Loucy (cell line): Measurements from ENCODE around the gene ABCC3.

Experiments used
- H2AFZ ChIP-seq: fragments of 200-600 bp; sonication (generic); 2 replicates; pipeline ENCODE4 v1.6.0; 2016; ENCODE audit warnings: antibody characterized with exemption, mild to moderate bottlenecking, low read length, moderate library complexity
- H3F3A ChIP-seq: fragments of 200-600 bp; 2 replicates; pipeline ENCODE4 v1.6.0; 2016; ENCODE audit warnings: antibody characterized with exemption, low read depth, mild to moderate bottlenecking
- H3K27me3 ChIP-seq: fragments of 200-600 bp; sonication (generic); 2 replicates; pipeline ENCODE4 v1.6.1; 2014; ENCODE audit warnings: low read length, mild to moderate bottlenecking; ENCODE audit not compliant: insufficient read depth, poor library complexity, severe bottlenecking
- H3K36me3 ChIP-seq: fragments of 200-600 bp; sonication (generic); 2 replicates; pipeline ENCODE4 v1.6.1; 2016; ENCODE audit warnings: low read length; ENCODE audit not compliant: insufficient read depth
- H3K4me1 ChIP-seq: fragments of 200-600 bp; sonication (generic); 2 replicates; pipeline ENCODE4 v1.5.1; 2014; ENCODE audit warnings: low read length, mild to moderate bottlenecking; ENCODE audit not compliant: insufficient read depth, poor library complexity, severe bottlenecking
- H3K4me2 ChIP-seq: fragments of 200-600 bp; sonication (generic); 2 replicates; pipeline ENCODE4 v1.6.0; 2014; ENCODE audit warnings: antibody characterized with exemption, low read length, low read depth, mild to moderate bottlenecking; ENCODE audit not compliant: poor library complexity, severe bottlenecking
- H3K4me3 ChIP-seq: fragments of 200-600 bp; sonication (generic); 2 replicates; pipeline ENCODE4 v1.5.1; 2014; ENCODE audit warnings: low read length, mild to moderate bottlenecking, mixed read lengths; ENCODE audit not compliant: poor library complexity, severe bottlenecking
- H3K79me2 ChIP-seq: fragments of 200-600 bp; sonication (generic); 2 replicates; pipeline ENCODE4 v1.6.1; 2014; ENCODE audit warnings: low read length; ENCODE audit not compliant: insufficient read depth
- H3K9ac ChIP-seq: fragments of 200-600 bp; sonication (generic); 2 replicates; pipeline ENCODE4 v1.6.0; 2014; ENCODE audit warnings: mild to moderate bottlenecking, low read depth, low read length, moderate library complexity; ENCODE audit not compliant: poor library complexity, severe bottlenecking
- H3K9me2 ChIP-seq: fragments of 200-600 bp; sonication (generic); replicated peaks from 2 replicates; pipeline ENCODE4 v1.6.1; 2016; ENCODE audit warnings: low read depth, low read length, mixed read lengths
- H3K9me3 ChIP-seq: fragments of 200-600 bp; sonication (generic); 2 replicates; pipeline ENCODE4 v1.6.1; 2014; ENCODE audit warnings: mild to moderate bottlenecking, antibody characterized with exemption, low read length, low read depth; ENCODE audit not compliant: insufficient read depth
- H4K20me1 ChIP-seq: fragments of 200-600 bp; sonication (generic); 2 replicates; pipeline ENCODE4 v1.6.0; 2014; ENCODE audit warnings: antibody characterized with exemption, low read length, mild to moderate bottlenecking; ENCODE audit not compliant: insufficient read depth, poor library complexity, severe bottlenecking
- EZH2phosphoT487 ChIP-seq: fragments of 200-600 bp; IDR thresholded peaks from 2 replicates; pipeline ENCODE4 v1.6.1; 2018; ENCODE audit warnings: antibody characterized with exemption, mild to moderate bottlenecking, moderate library complexity, borderline replicate concordance
- TF ChIP-seq, protein P1 (sequence below): fragments of 200-600 bp; sonication (generic); conservative IDR thresholded peaks from 2 replicates; pipeline ENCODE4 v1.5.1; 2014; ENCODE audit warnings: mild to moderate bottlenecking, antibody characterized with exemption, low read length

Gene ABCC3

DNA sequence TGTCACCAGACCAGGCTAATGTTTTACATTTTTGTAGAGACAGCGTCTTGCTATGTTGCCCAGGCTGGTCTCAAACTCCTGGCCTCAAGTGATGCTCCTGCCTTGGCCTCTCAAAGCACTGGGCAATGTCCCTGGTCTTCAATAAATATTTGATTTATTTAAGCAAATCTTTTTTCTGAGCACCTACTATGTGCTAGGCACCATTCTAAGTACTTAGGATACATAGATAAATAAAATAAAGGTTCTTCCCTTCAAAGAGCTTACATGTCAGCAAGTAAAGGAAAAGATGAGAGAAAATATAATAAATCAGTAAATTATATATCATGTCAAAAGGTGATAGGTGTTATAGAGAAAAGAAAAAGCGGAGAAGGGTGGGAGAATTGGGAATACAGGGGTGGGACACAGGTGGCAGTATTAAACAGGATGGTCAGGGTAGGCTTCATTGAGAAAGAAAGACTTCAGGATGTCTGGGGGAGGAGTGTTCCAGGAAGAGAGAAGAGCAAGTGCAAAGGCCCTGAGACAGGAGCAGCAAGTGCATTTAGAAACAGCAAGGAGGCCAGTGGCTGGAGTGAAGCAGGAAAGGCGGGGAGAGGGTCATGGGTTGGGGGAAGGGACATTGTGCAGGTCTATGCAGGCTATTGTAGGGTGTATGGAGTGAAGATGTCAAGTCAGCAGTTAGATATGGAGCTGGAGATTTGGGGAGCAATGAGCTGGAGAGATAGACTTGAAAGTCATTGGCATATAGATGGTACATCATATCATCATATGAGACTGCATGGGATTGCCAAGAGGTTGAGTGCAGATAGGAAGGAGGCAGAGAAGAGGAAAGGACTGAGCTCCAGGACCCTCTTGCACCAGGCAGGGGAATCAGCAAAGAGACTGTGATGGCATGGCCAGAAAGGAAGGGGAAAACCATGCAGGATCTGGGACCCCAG, 11.3 kb downstream of the ABCC3 start:
- Histone ChIP-seq H3F3A (no peaks in the 10 kb centered on the region), H3K27me3 (no peaks in the 10 kb centered on the region), H4K20me1 (no peaks in the 10 kb centered on the region), H3K9me2 (no peaks in the 10 kb centered on the region), H3K79me2 (no peaks in the 10 kb centered on the region), H3K4me3 (no peak overlapping the region), H3K4me2 (no peak overlapping the region), H3K36me3 (no peaks in the 10 kb centered on the region), H2AFZ (no peak overlapping the region), H3K9ac (no peak overlapping the region), H3K4me1 (peaks cover 4% of the 10 kb centered on the region), H3K9me3 (no peaks in the 10 kb centered on the region)
- TF ChIP-seq, protein P1, sequence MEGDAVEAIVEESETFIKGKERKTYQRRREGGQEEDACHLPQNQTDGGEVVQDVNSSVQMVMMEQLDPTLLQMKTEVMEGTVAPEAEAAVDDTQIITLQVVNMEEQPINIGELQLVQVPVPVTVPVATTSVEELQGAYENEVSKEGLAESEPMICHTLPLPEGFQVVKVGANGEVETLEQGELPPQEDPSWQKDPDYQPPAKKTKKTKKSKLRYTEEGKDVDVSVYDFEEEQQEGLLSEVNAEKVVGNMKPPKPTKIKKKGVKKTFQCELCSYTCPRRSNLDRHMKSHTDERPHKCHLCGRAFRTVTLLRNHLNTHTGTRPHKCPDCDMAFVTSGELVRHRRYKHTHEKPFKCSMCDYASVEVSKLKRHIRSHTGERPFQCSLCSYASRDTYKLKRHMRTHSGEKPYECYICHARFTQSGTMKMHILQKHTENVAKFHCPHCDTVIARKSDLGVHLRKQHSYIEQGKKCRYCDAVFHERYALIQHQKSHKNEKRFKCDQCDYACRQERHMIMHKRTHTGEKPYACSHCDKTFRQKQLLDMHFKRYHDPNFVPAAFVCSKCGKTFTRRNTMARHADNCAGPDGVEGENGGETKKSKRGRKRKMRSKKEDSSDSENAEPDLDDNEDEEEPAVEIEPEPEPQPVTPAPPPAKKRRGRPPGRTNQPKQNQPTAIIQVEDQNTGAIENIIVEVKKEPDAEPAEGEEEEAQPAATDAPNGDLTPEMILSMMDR: no peak
- TF ChIP-seq EZH2phosphoT487: no peak

DNA sequence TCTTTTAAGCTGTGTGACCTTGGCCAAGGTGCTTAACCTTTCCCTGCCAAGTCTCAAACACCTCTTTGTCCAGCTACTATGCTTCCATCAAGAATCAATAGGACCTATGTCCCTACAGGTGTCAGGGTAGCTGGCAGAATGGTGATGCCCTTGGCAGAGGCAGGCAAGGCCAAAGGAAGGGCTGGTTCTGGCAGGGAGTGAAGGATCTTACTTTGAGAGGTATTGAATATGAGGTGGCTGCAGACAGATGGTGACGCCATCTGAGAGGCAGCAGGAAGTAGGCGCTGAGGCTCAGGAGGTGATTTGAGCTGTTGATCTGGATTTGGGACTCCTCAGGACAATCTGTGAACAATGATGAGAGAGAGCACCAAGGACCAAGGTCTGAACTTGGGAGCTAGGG, 12.5 kb downstream of the ABCC3 start:
- Histone ChIP-seq H3K36me3 (no peaks in the 10 kb centered on the region), H3K4me1 (no peaks in the 10 kb centered on the region), H3K4me3 (no peak overlapping the region), H4K20me1 (no peaks in the 10 kb centered on the region), H3K79me2 (no peaks in the 10 kb centered on the region), H3K9me2 (no peaks in the 10 kb centered on the region), H3F3A (no peaks in the 10 kb centered on the region), H3K9me3 (no peaks in the 10 kb centered on the region), H3K27me3 (peaks cover 4% of the 10 kb centered on the region), H3K4me2 (no peak overlapping the region), H2AFZ (no peak overlapping the region), H3K9ac (no peak overlapping the region)
- no peak for TF ChIP-seq EZH2phosphoT487
- TF ChIP-seq, protein P1: no peak

DNA sequence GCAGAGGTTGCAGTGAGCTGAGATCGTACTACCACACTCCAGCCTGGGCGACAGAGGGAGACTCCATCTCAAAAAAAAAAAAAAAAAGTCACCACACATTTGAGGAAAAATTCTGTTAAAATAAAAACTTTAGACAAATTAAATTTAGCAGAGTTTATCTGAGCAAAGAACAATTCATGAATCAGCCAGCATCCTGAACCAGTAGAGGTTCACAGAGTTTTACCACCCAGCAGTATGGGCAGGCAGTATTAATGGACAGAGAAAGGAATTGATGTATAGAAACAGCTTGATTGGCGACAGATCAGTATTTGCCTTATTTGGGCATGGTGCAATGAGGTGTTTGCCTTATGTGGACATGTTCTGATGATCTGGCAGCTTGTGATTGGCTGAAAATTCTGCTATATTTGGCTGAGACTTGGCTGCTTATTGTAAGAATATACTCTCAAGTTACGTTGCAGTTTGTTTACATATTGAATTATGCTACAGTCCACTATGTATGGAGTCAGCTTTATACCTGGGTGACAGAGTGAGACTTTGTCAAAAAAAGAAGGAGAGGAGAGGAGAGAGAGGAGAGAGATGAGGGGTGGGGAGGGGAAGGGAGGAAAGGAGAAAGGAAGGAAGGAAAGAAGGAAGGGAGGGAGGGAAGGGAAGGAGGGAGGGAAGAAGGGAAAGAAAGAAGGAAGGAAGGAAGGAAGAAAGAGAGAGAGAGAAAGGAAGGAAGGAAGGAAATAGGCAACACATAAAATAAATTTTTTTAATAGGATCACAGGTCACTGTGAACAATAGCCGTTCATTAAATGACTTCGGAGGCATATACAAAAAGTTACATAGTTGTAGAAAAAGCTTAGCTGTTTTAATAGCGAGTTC, 14.6 kb downstream of the ABCC3 start:
- no peak overlapping the region for H3K4me2 ChIP-seq
- H3K27me3 ChIP-seq: peaks cover 4% of the 10 kb centered on the region
- no peaks in the 10 kb centered on the region for H3K79me2 ChIP-seq
- H3K9ac ChIP-seq: no peak overlapping the region
- H3K36me3 ChIP-seq: no peaks in the 10 kb centered on the region
- no peak overlapping the region for H3K4me3 ChIP-seq
- no peak for TF ChIP-seq EZH2phosphoT487
- TF ChIP-seq, protein P1: no peak
- peaks cover 6% of the 10 kb centered on the region; the same call in 1 of the 2 replicates for H3K9me3 ChIP-seq
- no peaks in the 10 kb centered on the region for H3F3A ChIP-seq
- no peaks in the 10 kb centered on the region for H3K9me2 ChIP-seq
- H2AFZ ChIP-seq: no peak overlapping the region
- H4K20me1 ChIP-seq: no peaks in the 10 kb centered on the region
- H3K4me1 ChIP-seq: no peaks in the 10 kb centered on the region
